Fibroblast of lung (primary cell): ENCODE results near the gene CHCHD6. TPM values are rescaled to one million over a fixed set of nuclear protein-coding genes. Genes with fewer than 3 reads are reported as not detected.

Source experiments
- DNase-seq, 2 donors: peaks; one replicate each; pipeline versions ENCODE4 v3.0.0 to v3.0.0-alpha.2; 2010; ENCODE audit warnings: low read depth in 2 of 2
- H2AFZ ChIP-seq: 2 replicates; pipeline ENCODE4 v1.5.1; 2012; ENCODE audit warnings: low read length, control low read depth, inconsistent platforms
- H3K27ac ChIP-seq: 2 replicates; pipeline ENCODE4 v1.5.1; 2011; ENCODE audit warnings: low read length, control low read depth; ENCODE audit not compliant: insufficient read depth
- H3K27me3 ChIP-seq: 2 replicates; pipeline ENCODE4 v1.5.1; 2011; ENCODE audit warnings: mild to moderate bottlenecking, low read length; ENCODE audit not compliant: control insufficient read depth, insufficient read depth
- H3K36me3 ChIP-seq: 2 replicates; pipeline ENCODE4 v1.5.1; 2011; ENCODE audit warnings: low read length; ENCODE audit not compliant: control insufficient read depth, insufficient read depth
- H3K4me1 ChIP-seq: 2 replicates; pipeline ENCODE4 v1.5.1; 2011; ENCODE audit warnings: low read length; ENCODE audit not compliant: control insufficient read depth, insufficient read depth; ENCODE audit errors: extremely low read depth
- H3K4me2 ChIP-seq: 2 replicates; pipeline ENCODE4 v1.5.1; 2011; ENCODE audit warnings: low read length, control low read depth; ENCODE audit not compliant: insufficient read depth; ENCODE audit errors: extremely low read depth
- H3K4me3 ChIP-seq, 4 experiments: fragments of 200-600 bp in 1 of 4; sonication (generic) in 1 of 4; replicated peaks in 1 of 4; 2 replicates each; pipeline ENCODE4 v1.5.1; 2011 to 2016; ENCODE audit warnings: low read length in 4 of 4, low read depth in 3 of 4, mild to moderate bottlenecking in 3 of 4, control low read depth in 2 of 4, inconsistent platforms in 1 of 4, mixed read lengths in 1 of 4; ENCODE audit not compliant: insufficient read depth in 1 of 4; ENCODE audit errors: control extremely low read depth in 1 of 4
- H3K79me2 ChIP-seq: 2 replicates; pipeline ENCODE4 v1.5.1; 2012; ENCODE audit warnings: mild to moderate bottlenecking, low read length, inconsistent platforms; ENCODE audit not compliant: control insufficient read depth, insufficient read depth
- H3K9ac ChIP-seq: 2 replicates; pipeline ENCODE4 v1.5.1; 2011; ENCODE audit warnings: mild to moderate bottlenecking, low read length, control low read depth; ENCODE audit not compliant: insufficient read depth
- H3K9me3 ChIP-seq: 2 replicates; pipeline ENCODE4 v1.5.1; 2012; ENCODE audit warnings: low read depth, low read length; ENCODE audit not compliant: control insufficient read depth, insufficient read depth
- H4K20me1 ChIP-seq: 2 replicates; pipeline ENCODE4 v1.5.1; 2011; ENCODE audit warnings: low read length; ENCODE audit not compliant: control insufficient read depth, insufficient read depth; ENCODE audit errors: extremely low read depth
- EZH2 ChIP-seq: IDR thresholded peaks from 2 replicates; pipeline ENCODE4 v1.5.1; 2012; ENCODE audit warnings: low read length, control low read depth, mild to moderate bottlenecking; ENCODE audit errors: missing control alignments
- polyA plus RNA-seq, 2 donors: library from polyadenylated mRNA; depleted of rRNA in 1 of 2; stranded (reverse) in 1 of 2; unstranded in 1 of 2; fragments of >200 nt; gene quantifications; 2 replicates each; pipeline ENCODE4 v1.2.1, GENCODE V29; 2011 to 2012; ENCODE audit warnings: missing spikeins in 1 of 2
- total RNA-seq: library from RNA; depleted of rRNA; stranded (reverse); fragments of >200 nt; gene quantifications from 2 replicates; pipeline ENCODE4 v1.2.1, GENCODE V29; 2014
- TF ChIP-seq, protein P1 (sequence below), 2 donors: IDR thresholded peaks in 1 of 2; conservative IDR thresholded peaks in 1 of 2; 1 replicate in 1 of 2; 2 replicates in 1 of 2; pipeline ENCODE4 v1.5.1; 2011 to 2012; ENCODE audit warnings: low read length in 2 of 2, control low read depth in 1 of 2, inconsistent platforms in 1 of 2, low read depth in 1 of 2, mild to moderate bottlenecking in 1 of 2

Gene CHCHD6
- total and polyA plus RNA-seq, 2 donors (not counting 1 experiment from before 2014, with no cell fraction given) = 9.5 to 11.1 TPM

DNA sequence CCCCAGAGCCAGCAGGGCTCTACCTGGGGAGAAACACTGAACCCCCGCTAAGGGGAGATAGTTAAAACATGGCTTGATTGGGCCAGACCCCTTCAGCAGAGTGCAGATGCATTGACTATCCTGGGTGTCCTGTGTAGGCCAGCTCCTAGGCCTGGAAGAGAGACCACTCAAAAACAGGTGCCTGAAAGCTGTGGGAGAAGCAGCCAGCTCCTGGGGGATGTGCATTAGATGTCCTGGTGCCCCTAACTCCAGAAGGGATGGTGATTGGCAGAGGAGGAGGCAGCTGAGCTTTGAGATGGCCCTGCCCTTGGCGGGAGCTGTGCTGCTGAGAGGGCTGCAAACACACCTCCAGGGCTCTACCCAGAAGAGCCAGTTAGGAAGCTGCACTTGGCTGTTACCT is 189.6 kb downstream of the CHCHD6 start:
- Histone ChIP-seq H3K36me3 (no peaks in the 10 kb centered on the region), H4K20me1 (no peaks in the 10 kb centered on the region), H3K79me2 (no peaks in the 10 kb centered on the region), H3K27me3 (no peaks in the 10 kb centered on the region), H3K4me3 (no peak overlapping the region), H3K27ac (no peak overlapping the region), H3K4me1 (no peaks in the 10 kb centered on the region), H3K9ac (no peak overlapping the region), H2AFZ (no peak overlapping the region), H3K4me2 (no peak overlapping the region), H3K9me3 (no peaks in the 10 kb centered on the region)
- no peak for DNase-seq
- no peak for TF ChIP-seq EZH2
- TF ChIP-seq, protein P1, sequence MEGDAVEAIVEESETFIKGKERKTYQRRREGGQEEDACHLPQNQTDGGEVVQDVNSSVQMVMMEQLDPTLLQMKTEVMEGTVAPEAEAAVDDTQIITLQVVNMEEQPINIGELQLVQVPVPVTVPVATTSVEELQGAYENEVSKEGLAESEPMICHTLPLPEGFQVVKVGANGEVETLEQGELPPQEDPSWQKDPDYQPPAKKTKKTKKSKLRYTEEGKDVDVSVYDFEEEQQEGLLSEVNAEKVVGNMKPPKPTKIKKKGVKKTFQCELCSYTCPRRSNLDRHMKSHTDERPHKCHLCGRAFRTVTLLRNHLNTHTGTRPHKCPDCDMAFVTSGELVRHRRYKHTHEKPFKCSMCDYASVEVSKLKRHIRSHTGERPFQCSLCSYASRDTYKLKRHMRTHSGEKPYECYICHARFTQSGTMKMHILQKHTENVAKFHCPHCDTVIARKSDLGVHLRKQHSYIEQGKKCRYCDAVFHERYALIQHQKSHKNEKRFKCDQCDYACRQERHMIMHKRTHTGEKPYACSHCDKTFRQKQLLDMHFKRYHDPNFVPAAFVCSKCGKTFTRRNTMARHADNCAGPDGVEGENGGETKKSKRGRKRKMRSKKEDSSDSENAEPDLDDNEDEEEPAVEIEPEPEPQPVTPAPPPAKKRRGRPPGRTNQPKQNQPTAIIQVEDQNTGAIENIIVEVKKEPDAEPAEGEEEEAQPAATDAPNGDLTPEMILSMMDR (conservative IDR thresholded peaks at IDR 0.05 in 1 of 2, IDR thresholded peaks at IDR 0.05 in 1 of 2; ENCODE audit: low read depth in 1 of 2, low read length in 2 of 2) = no peak

DNA sequence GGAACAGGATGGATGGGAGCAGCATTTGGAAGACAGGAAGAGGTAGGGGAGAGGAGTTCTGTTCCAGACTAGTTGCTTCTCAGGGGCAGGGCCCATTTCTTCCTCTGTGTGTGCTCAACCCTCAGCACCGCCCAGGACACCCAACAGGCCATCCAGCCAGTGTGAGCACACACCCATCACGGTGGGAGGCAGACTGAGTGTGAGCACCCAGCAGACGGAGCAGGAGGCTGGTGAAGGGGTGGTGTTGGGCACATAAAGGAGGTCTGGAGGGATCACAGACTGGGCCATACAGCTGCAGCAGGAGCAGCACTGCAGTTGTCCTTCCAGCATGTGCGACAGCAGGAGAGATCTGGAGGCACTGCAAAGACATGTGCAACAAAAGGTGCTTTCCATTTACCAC is 190.4 kb downstream of the CHCHD6 start:
- Histone ChIP-seq H3K4me2 (no peak overlapping the region), H3K4me1 (no peaks in the 10 kb centered on the region), H3K27ac (no peak overlapping the region), H3K9me3 (no peaks in the 10 kb centered on the region), H4K20me1 (no peaks in the 10 kb centered on the region), H3K9ac (no peak overlapping the region), H3K36me3 (no peaks in the 10 kb centered on the region), H3K79me2 (no peaks in the 10 kb centered on the region), H2AFZ (no peak overlapping the region), H3K27me3 (no peaks in the 10 kb centered on the region), H3K4me3 (no peak overlapping the region)
- no peak for TF ChIP-seq EZH2
- TF ChIP-seq, protein P1 (conservative IDR thresholded peaks at IDR 0.05 in 1 of 2, IDR thresholded peaks at IDR 0.05 in 1 of 2; ENCODE audit: low read depth in 1 of 2, low read length in 2 of 2) = no peak
- DNase-seq = no peak

DNA sequence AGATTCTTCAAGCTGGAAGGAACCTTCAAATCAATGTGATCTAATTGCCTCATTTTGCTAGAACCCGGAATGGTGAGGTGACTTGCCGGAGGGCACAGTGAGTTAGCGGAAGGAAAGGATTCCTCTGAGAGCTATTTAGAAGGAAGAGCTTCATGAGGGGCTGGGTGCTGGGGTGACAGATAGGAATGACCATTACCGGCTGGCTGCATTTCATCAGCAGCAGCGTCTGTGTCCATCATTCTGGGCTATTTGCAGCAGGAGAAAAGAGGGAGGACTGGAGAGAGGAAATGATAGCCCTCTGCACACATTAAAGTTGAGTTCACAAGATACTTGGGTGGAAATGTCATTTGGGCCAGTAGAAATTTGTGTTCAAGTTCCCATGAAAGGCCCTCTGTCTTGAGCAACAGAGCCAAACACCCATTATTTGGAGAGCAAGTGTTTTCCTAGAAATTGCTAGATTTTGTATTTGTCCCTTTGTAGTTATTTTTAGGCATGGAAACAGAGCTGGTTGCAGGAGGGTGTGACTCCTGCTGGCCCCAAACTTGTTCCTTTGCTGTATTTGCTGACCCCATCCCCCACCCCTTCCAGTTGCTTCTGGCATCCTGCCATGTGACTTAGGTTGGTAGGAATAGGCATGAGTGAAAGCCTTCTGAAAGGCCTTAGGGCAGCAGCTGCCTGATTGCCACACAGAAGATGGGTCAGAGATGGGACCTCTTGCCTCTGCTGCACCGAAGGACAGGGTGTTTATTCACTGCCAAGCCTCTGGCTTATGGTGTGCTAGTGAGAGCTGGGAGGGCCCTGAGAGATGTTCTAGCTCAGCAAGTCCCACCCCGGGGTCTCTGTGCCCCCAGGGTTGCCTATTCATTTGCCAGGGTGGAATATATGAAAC is 191.4 kb downstream of the CHCHD6 start:
- Histone ChIP-seq H3K79me2 (no peaks in the 10 kb centered on the region), H3K4me1 (no peaks in the 10 kb centered on the region), H3K36me3 (no peaks in the 10 kb centered on the region), H3K27me3 (no peaks in the 10 kb centered on the region), H3K4me3 (no peak overlapping the region), H2AFZ (no peak overlapping the region), H3K4me2 (no peak overlapping the region), H3K9me3 (no peaks in the 10 kb centered on the region), H3K9ac (no peak overlapping the region), H3K27ac (no peak overlapping the region), H4K20me1 (no peaks in the 10 kb centered on the region)
- no peak for TF ChIP-seq EZH2
- TF ChIP-seq, protein P1 (conservative IDR thresholded peaks at IDR 0.05 in 1 of 2, IDR thresholded peaks at IDR 0.05 in 1 of 2; ENCODE audit: low read depth in 1 of 2, low read length in 2 of 2) = no peak
- peak in 1 of 2 donors; percentile 45 for DNase-seq
